Measurements from ENCODE around the gene EEFSEC.

GRCh38 chr3:128368626-128369025, 215.3 kb downstream of the EEFSEC start:
- TF ChIP-seq, protein P1, sequence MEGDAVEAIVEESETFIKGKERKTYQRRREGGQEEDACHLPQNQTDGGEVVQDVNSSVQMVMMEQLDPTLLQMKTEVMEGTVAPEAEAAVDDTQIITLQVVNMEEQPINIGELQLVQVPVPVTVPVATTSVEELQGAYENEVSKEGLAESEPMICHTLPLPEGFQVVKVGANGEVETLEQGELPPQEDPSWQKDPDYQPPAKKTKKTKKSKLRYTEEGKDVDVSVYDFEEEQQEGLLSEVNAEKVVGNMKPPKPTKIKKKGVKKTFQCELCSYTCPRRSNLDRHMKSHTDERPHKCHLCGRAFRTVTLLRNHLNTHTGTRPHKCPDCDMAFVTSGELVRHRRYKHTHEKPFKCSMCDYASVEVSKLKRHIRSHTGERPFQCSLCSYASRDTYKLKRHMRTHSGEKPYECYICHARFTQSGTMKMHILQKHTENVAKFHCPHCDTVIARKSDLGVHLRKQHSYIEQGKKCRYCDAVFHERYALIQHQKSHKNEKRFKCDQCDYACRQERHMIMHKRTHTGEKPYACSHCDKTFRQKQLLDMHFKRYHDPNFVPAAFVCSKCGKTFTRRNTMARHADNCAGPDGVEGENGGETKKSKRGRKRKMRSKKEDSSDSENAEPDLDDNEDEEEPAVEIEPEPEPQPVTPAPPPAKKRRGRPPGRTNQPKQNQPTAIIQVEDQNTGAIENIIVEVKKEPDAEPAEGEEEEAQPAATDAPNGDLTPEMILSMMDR (IDR thresholded peaks at IDR 0.05): no peak
- no peak for TF ChIP-seq SIN3A (IDR thresholded peaks at IDR 0.05; ENCODE audit: borderline replicate concordance, insufficient read depth, low read depth, low read length)
- TF ChIP-seq POLR2AphosphoS5 (IDR thresholded peaks at IDR 0.05; ENCODE audit: low read depth, low read length): no peak
- TF ChIP-seq, protein P2, sequence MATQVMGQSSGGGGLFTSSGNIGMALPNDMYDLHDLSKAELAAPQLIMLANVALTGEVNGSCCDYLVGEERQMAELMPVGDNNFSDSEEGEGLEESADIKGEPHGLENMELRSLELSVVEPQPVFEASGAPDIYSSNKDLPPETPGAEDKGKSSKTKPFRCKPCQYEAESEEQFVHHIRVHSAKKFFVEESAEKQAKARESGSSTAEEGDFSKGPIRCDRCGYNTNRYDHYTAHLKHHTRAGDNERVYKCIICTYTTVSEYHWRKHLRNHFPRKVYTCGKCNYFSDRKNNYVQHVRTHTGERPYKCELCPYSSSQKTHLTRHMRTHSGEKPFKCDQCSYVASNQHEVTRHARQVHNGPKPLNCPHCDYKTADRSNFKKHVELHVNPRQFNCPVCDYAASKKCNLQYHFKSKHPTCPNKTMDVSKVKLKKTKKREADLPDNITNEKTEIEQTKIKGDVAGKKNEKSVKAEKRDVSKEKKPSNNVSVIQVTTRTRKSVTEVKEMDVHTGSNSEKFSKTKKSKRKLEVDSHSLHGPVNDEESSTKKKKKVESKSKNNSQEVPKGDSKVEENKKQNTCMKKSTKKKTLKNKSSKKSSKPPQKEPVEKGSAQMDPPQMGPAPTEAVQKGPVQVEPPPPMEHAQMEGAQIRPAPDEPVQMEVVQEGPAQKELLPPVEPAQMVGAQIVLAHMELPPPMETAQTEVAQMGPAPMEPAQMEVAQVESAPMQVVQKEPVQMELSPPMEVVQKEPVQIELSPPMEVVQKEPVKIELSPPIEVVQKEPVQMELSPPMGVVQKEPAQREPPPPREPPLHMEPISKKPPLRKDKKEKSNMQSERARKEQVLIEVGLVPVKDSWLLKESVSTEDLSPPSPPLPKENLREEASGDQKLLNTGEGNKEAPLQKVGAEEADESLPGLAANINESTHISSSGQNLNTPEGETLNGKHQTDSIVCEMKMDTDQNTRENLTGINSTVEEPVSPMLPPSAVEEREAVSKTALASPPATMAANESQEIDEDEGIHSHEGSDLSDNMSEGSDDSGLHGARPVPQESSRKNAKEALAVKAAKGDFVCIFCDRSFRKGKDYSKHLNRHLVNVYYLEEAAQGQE (IDR thresholded peaks at IDR 0.05; ENCODE audit: insufficient read depth in 1 of 2, low read depth in 2 of 2, low read length in 1 of 2): no peak
- no peak for TF ChIP-seq TCF7L2 (IDR thresholded peaks at IDR 0.05; ENCODE audit: low read depth, low read length)

Data from Panc1 (cell line).